Measurements from ENCODE around the gene CNPY4.

Gene CNPY4

DNA sequence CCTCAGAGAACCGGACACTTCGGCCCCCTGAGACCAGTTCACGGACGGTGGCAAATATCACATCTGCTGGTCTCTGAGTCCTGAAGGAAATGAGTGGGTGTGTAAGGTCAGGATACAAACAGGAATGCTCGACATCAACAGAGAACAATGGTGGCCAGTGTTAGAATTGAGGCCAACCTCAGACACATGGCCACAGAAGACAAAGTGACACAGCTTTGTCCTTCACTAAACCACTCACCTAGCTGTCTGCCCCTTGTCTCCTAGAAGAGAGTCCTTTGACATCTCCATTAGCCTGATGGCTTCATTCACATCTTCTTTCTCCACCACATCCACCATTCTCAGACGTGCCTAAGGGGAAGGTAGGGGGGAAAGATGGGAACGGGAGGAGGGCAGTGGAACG, 26.4 kb upstream of the CNPY4 start:
- DNase-seq: no peak

DNA sequence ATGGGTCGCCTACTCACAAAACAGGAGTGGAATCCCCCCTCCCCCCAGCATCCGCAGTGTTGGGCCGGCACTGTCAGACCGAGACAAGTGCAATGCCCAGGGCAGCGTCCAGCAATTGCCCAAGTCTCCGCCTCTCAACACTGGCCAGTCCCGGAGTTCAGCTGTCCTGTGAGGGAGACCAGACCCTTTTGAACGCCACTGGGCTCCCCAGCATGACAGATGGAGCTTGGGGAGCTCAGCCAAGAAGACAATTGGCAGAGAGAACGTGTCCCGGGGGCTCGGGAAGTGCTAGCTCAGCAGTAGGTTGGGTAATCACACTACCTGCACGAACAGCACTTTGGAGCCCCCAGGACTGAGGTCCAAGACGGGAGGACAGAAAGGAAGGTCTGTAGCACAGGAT, 25.9 kb upstream of the CNPY4 start:
- DNase-seq: no peak

DNA sequence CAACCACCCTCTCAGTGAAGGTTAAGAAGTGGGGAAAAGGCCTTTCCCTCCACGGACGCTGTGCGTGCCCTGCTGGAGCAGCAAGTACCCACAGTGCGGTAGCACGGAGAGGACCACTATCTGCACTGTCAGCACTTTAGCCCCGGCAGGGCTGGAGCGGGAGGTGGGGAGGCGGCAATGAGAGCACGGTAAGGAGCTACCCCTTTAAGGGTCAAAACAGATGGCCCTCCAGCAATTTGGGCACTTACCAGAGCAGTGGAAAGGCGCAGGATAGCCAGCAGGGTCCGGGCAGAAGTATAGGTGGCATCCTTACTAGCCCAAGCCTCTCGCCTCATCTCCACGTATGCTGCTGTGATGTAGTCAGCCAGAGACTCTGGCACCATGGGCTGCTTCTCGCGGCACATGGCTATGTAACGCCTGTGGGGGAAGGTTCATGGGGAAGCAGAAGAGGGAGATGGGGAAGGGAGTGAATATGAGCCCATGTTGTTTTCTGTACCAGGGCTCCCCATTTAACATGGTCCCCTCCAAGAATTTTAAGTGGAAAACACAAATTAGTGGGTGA, 25.4 kb upstream of the CNPY4 start:
- no peak for DNase-seq

DNA sequence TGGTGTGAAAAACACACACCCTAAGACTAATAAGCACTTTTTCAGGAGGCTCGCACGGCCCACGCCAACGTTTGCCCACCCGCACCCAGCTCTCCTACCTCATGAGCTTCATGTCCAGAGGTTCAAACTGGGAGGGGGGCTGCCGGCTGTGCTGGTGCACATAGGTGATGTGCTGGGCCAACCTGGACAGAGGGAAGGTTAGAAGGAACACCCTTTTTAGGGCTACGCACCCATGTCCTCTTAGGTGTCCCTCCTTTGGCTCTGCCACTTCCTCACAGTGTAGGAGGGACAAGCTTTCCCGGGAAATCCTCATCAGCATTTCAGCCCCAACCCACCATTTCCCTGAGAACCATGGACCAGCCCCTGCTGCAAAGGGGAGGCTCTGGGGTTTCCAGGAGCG, 24.1 kb upstream of the CNPY4 start:
- no peak for DNase-seq

DNA sequence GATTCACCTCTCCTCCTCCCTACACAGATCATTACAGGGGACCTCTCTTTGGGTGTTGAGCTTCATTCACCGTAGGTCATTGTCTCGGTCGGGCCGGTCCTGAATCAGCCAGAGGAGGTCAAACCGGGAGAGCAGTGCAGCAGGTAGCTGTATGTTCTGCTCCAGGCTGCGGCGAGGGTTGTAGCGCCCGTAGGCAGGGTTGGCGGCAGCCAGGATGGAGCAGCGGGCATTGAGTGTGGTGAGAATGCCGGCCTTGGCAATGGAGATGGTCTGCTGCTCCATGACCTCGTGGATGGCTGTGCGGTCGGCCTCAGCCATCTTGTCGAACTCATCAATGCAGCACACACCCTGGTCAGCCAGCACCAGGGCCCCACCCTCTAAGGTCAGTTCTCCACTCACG, 23.7 kb upstream of the CNPY4 start:
- DNase-seq: no peak

DNA sequence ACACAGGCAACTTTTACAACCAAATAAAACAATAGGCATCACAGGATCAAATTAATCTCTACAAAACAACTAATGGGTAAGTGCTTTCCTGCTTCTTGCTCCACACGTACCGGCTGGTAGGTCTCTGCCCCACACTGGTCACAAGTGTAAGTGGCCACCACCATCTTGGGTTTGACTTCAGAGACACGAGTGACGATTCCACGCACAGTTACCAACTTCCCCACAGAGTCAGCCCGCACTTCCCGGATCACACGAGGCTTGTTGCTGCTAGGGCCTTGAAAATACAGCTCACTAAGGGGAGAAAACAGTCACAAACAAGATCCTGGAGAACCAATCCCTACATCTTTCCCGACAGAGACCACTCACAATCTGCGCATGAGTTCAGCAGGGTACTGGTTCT, 20.5 kb upstream of the CNPY4 start:
- no peak for DNase-seq

DNA sequence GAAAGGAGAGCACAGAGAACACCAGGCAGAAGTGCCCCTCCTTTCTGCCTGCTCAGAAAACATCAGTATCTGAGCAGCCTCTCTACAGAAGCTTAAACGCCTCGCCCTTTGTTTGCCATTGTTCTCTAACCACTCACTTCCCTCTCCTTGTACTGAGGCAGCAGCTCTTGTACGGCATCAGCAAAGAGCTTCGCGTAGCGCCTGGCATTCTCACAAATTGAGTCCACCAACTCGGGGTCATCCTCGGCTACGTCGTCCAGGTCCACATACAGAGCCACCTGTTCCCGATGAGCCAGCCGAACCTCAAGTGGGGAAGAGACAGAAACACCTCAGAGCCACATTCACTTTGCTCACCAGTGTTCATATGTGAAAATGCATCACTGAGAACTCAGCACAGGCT, 20.0 kb upstream of the CNPY4 start:
- no peak for DNase-seq

DNA sequence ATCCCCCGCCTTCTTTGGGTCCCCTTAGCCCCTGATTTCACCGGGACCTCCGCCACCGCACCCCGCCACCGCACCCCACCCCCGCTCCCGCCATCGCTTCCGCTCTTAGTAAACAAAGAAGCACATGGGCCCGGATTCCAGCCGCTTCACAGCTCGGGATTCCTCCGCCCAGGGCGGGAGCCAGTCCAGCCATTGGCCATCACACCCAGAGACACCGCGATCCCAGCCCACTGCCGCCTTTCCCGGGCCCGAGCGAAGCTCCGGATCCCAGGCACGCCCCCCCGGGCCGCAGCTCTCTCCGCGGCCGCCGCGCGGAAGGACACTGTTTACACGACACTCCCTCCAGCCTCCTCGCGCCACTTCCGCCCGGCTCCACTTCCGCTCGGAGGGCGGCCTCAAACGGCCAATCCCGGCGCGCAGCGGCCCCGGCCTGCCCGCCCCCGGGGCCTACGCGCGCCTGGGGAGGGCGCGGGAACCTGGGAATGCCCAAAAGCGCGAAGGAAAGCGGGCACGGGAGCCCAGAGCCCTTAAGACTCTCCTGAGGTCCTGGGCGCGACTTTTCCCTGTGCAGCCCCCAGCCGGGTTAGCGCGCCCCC, 18.9 kb upstream of the CNPY4 start:
- peak; percentile 92 for DNase-seq

DNA sequence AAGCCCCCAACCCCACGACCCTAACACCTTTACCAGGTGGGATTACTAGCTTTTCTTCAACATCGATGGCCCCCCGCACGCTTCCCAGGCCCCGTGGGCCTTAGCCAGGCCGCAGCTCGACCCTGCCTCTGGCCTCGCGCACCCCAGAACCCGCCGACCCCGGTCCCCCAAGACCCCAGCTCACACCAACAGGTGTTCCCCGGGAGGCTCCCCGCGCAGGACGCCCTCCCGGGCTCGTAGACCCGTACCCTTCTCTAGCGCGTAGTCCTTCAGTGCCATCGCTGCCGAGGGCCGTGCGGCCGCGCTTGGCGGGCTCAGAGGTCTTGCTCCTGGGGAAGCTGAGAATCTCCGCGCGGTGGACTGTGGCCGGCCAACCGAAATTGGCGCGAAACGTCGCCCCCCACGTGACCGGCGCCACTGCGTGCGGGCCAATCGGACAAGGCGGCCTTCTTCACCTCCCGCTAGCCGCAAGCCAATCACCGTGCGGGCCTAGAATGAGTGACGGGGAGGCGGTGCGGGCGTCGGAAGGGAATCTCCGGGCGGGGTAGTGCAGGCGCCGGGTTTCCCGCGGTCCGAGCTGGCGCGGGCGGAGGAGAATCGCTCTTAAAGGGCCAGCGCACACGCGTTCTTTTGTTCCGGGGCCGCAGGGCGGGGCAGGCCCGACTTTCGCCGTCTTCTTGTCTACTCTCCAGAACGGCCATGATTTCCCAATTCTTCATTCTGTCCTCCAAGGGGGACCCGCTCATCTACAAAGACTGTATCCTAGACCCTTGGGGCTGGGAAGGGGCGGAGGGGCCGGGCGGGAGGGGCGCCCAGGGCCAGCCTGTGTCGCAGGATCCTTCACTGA, 18.2 kb upstream of the CNPY4 start, which contains the start of the genes AP4M1 and MCM7:
TSS of gene AP4M1 (plus strand) at position 628 of the 847 bp plus-strand sequence. CDS start at position 700, 72 bp downstream.
TSS of gene MCM7 (minus strand) at position 382 of the 847 bp plus-strand sequence. CDS start at position 279, 103 bp downstream.
- peak; percentile 99 for DNase-seq

DNA sequence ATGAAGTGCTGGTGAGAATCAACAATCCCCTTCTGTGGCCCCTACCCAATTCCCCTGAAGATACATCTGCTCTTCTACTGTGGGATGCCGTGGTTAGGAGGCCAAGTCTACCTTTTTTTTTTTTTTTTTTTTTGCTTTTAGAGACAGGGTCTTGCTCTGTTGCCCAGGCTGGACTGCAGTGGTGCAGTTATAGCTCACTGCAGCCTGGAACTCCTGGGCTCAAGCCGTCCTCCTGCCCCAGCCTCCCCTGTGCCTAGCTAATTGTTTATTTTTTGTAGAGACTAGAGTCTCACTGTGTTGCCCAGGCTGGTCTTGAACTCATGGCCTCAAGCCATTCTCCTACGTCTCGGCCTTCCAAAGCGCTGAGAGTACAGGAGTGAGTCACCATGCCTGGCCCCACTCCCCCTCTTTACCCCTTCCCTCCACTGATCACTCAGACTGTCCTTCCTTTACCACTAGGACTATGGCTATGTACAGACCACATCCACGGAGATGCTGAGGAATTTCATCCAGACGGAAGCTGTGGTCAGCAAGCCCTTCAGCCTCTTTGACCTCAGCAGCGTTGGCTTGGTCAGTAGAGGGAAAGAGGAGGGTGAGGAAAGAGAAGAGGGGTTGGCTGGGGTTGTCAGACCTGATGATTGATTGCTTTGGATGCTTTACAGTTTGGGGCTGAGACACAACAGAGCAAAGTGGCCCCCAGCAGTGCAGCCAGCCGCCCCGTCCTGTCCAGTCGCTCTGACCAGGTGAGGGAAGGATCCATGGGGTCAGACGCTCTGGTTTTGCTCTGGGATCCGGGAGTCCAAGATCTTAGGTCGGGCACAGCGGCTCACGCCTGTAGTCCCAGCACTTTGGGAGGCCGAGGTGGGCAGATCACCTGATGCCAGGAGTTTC, 16.2 kb upstream of the CNPY4 start:
- no peak for DNase-seq

DNA sequence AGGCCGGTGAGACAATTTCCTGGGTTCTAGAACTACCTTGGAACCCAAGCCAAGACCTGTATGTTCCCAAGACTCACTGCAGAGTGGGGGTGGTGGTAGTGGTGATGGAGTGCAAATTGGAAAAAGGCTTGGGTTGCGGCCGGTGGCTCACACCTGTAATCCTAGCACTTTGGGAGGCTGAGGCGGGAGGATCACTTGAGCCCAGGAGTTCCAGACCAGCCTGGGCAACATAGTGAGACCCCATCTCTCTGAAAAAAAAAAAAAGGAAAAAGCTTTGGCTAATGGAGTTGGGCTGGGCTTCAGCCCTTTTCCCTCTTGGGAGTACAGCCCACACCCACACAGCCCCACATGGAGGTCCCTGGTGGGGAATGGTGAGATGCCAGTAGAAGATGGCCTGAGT, 13.9 kb upstream of the CNPY4 start:
- no peak for DNase-seq

DNA sequence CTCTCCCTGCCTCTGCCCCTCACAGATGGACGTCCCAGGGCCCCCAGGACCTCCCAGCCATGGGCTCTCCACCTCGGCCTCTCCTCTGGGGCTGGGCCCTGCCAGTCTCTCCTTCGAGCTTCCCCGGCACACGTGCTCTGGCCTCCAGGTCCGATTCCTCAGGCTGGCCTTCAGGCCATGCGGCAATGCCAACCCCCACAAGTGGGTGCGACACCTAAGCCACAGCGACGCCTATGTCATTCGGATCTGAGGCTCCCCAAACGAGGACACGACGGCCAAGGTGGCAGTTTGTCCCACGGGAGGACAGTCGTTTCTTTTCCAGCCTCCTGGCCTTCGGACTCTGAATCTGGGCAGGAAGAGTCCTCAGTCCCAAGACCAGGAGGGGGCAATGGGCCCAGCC, 12.8 kb upstream of the CNPY4 start:
- no peak for DNase-seq

DNA sequence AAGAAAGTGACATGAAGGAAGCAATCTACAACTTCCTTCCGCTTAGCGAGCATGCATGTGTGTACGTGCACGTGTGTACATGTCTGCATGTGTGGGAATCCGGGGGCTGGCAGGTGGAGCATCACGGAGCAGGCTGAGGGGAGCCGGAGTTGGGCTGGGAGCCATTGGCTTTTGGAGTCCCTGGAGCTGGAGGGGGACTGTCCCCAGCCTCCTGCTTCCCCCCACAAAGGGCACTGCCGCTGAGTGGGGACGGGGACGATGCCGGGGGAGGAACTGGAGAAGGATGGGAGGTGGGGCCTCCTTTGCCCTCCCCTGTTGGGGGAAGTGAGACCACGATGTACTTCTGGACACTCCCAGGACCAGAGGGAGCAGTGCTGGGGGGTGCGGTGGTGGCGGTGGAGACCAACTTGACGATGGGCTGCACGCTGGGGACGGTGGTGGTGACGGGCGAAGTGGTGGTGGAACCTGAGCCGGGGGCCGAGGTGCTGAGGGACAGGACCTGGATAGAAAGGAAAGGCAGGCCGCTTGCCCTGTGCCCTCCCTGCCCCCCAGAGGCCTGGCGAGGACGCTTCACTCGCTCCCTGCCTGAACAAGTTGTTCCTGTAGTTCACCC, 12.2 kb upstream of the CNPY4 start:
- no peak for DNase-seq

DNA sequence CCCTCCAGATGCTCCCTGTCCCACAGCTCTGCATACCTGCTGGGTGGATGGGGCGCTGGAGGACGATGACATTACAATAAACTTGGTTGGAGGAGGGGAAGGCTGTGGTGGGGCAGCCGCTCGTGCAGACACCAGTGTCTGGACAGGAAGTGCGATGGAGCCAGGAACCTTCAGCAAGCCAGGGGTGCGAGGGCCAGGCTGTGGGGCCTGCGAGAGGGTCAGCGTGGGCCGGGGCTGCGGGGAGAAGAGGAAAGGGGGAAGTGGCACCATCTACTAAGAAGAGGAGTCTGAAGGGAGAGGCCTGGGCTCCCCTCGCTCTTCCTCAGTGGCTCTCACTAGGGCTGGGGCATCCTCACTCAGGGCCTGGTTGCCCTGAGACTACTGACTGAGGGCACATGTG, 11.5 kb upstream of the CNPY4 start:
- DNase-seq: no peak

DNA sequence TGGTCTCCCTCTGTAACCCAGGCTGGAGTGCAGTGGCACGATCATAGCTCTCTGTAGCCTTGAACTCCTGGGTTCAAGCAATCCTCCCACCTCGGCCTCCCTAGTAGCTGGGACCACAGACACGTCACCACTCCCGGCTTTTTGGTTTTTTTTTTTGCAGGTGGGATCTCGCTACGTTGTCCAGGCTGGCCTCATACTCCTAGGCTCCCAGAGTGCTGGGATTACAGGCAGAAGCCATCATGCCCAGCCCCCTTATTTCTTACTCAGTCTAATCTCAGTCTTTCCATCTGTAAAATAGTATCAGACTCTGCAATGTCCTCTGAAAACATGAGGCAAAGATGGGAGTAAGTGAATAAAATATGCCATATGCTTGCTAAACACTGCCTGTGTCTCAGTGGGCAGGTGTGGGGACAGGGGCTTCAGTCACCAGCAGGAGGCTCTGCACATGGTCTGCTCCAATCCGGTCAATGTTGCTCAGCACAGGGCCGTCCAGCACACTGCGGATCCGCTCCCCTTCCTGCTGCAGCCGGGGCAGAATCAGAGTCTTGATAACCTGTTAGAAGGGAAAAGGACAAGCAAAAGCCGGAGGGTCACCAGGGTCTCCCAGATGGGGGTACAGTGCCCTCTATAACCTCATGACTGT, 9.8 kb upstream of the CNPY4 start:
- DNase-seq: no peak

DNA sequence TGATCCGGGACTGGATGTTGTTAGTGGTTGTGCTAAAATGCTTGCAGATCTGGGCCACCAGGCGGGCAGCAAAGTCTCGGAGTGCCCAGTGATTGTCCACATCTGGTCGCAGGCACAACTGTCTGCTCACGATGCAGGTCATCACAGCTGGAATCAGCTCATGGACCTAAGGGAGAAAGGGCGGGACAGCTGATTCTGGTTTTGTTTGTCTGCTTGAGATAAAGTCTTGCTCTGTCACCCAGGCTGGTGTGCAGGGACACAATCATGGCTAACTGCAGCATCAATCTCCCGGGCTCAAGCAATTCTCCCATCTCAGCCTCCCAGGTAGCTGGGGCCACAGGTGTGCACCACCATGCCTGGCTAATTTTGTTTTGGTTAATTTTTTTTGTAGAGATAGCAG, 8.3 kb upstream of the CNPY4 start:
- DNase-seq: no peak

DNA sequence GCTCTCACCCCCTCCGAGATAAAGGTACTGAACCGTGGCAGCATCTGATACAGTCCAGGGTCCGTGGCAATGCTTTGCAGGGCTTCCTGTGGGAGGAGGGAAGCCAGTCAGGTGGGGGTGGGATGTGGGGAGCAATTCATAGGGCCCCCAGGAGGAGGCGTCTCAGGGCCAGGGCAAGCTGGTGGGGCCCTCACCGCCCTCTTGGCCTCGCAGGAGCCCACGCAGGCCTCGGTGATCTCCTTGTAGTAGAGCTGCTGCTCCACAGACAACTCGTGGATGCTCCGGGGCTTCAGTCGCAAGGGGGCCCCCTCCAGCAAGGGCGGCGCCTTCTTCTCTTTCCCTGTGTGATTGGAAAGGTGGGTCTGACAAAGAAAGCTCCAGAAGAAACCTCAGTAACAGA, 7.5 kb upstream of the CNPY4 start:
- DNase-seq: no peak

DNA sequence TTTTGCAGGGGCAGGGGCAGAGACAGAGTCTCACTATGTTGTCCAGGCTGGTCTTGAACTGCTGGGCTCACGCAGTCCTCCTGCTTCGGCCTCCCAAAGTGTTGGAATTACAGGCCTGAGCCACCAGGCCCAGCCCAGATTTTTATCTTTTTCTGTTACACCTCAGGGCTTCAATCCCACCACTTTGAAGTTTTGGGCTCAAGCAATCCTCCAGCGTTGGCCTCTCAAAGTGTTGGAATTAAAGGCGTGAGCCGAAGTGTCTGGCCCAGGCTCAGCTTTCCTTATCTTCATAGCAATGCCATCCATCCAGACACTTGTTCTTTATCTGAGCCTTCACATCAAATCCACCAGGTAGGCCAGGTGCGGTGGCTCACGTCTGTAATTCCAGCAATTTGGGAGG, 4.4 kb upstream of the CNPY4 start:
- no peak for DNase-seq

DNA sequence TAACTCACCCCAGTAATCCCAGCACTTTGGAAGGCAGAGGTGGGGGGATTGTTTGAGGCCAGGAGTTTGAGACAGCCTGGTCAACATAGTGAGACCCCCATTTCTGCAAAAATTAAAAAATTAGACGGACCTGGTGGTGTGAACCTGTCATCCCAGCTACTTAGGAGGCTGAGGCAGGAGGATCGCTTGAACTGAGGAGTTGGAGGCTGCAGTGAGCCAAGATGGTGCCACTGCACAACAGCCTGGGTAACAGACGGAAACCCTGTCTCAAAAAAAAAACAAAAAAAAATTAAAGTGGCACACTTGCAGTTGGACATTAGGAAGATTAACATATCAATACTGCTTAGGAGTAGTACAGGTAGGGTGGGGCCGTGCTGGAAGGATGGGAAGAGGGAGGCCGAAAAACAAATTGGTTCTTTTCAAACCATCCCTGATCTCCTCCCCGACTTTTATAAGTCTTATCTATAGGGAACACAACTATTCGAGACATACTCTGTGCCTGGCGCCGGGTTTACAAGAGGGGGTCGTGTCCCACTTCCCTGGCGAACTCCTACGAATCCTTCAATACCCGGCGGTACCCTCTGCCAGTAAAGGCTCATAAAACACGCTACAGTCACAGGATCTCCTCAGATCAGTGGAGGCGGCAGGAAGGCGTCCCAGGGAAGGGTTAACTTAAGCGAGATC, 904 bp upstream of the CNPY4 start:
- DNase-seq: no peak

DNA sequence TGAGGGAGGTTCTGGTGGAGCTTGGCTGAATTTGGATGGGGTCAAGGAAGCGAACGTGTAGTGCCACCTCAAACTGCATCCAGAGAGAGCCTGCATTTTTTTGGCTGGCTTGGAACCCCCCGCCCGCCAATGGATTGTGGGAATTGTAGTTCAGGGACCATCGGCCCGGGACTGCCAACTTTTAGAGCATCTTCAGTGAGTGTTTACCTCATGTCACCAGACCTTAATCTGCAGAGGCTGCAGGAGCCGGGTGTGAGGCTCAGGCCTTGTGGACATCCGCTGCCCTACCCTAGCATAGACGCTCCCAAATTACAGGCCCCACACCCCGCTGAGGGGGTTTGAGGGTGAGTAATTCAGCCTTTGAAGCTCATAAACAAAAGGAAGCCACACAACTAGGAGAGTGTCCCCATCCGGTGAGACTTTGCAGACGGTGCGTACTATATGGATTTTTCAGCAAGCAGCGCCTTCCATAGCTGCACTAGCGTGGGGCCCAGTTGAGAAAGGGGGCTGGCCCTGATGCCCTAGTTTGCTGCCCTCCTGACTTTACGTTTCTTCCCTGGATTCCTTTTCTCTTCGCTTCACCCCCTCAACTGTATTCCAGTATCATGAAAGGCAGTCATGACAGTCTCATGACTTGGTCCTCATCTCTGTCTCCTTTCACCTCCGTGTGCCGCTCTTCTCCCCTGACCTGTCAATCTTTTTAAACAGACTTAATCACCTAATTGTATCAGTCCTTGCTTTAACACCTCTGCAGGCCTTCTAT, 717 bp downstream of the CNPY4 start:
- DNase-seq: peak; percentile 78

DNA sequence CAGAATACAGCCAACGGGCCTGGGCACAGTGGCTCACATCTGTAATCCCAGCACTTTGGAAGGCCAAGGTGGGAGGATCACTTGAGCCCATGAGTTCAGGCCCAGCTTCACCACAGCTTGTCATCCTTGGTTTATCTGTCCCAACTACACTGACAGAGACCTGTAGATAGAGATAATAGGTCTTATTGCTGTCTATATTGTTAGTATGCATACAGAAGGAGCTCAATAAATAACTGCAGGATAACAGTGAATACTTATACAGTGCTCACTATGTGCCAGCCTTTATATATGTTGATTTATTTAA, 1.3 kb downstream of the CNPY4 start:
- no peak for DNase-seq
